Measurements from ENCODE around the gene IPO4.
"Not testable (repeated sequence)": the region's sequence is repeated elsewhere in the genome, so short reads cannot be mapped to it uniquely, and the experiment has no call there.

IPO4 gene

DNA sequence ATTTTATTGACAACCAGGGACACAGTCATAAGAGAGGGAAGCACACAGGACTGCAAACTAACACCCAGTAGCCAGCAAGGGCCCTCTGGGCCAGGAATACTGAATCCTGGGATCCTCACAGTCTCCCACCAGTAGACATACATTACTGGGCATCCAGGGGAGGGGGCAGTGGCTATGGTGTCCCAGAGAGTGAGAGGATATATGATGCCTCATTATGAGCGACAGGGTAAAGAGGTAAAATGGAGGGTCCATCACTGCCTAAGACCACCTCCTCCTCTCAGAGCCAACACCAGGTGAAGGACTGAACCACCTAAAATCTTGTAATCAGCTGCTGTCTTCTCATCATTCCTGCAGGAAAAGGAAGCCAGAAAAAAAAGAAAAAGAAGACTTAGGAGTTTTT lies 28.3 kb upstream of the IPO4 start:
- DNase-seq (ENCODE audit: low read depth, low spot score) = not testable (repeated sequence)

DNA sequence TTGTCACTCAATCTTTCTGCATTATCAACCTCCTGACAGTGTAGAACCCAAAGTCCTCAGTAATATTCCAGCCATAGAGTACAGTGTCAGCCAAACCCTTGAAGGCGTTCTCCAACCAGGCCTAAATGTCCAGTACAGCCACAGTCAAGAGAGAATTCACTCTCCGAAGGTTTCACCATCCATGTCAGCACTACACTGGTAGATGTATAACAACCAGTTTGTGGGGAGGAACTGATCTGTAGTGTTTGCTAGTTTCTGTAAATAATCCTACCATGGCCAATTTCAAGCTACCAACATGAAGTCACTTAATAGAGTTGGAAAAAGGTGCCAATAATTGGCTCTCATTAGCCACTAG lies 27.7 kb upstream of the IPO4 start:
- DNase-seq (ENCODE audit: low read depth, low spot score) = no peak

DNA sequence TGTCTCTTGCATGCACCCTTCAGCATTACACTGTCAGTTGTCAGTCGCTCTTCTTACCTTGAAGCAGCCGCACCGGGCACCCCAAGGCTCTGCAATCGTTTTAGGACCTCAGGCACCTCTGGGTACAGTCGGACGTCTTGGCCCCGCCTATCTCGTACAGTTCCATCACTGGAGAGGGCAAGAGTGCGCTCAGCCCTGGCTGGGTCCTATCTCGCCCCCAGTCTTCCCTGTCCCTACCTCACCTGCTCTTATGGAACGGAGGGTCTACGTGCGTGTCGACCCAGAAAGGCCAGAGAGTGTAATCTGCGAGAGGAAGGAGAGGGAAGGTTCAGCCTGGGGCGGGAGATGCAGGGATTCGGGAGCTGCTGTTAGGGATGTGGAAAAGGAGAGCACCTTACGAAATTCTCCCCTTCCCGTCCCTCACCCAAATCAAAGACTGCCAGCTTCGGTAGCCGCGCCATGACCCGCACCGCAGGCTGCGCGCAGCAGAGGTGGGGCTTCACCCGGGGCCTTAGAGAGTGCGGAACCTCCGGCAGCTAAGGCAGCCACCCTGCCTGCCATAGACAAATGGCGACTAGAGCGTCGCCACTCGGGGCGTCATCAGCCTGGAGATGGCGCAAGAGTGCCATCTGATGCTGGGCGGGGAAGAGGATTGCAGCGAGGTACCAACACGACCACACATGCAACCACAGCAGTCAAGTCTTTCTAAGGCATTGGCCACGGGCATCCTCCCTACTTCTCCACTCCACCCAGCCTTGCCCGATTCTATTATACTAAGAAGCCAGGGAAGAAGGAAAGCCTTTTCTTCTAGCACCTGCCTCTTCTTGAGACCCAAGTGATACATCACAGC lies 27.1 kb upstream of the IPO4 start, which contains the start of gene MDP1:
MDP1 (minus strand) TSS at position 572 of the 850 bp plus-strand sequence; CDS start at position 461, 111 bp downstream.
- peak; percentile 64 for DNase-seq (ENCODE audit: low read depth, low spot score)

DNA sequence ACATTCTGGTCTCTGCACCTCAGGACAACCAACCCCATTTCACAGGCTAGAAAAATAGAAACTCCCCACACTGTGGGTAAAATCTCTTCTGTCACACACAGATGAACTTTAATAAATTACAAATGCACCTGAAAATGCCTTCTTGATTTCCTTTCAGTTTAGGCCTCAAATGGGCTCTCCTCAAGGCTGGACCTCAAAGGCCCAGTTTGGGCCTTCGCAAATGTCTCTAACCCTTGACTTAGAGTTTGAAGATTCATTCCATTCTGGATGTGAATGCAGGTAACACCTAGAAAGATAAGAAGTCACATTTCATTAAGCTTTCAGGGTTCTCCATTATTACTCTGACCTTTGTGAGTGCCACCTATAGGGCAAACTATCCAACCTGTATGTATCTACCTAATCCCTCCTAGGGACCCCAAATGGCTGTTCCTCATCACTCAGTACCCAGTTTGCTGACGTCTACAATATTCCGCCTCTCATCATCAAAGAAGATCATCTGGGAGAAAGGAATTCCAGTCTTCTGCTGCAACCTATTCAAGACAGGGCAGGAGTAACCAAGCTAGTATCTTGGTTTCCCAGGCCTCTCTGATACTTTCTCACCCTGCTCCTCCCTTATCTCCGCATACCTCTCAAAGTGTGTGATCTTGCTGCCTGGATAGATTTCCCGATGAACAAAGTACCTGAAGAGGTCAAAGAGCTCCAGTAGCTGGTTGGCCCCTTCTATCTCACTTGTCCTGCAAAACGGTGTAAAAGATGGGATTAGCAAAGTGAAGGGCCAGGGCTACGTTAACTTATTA lies 25.4 kb upstream of the IPO4 start:
- DNase-seq (ENCODE audit: low read depth, low spot score) = no peak

DNA sequence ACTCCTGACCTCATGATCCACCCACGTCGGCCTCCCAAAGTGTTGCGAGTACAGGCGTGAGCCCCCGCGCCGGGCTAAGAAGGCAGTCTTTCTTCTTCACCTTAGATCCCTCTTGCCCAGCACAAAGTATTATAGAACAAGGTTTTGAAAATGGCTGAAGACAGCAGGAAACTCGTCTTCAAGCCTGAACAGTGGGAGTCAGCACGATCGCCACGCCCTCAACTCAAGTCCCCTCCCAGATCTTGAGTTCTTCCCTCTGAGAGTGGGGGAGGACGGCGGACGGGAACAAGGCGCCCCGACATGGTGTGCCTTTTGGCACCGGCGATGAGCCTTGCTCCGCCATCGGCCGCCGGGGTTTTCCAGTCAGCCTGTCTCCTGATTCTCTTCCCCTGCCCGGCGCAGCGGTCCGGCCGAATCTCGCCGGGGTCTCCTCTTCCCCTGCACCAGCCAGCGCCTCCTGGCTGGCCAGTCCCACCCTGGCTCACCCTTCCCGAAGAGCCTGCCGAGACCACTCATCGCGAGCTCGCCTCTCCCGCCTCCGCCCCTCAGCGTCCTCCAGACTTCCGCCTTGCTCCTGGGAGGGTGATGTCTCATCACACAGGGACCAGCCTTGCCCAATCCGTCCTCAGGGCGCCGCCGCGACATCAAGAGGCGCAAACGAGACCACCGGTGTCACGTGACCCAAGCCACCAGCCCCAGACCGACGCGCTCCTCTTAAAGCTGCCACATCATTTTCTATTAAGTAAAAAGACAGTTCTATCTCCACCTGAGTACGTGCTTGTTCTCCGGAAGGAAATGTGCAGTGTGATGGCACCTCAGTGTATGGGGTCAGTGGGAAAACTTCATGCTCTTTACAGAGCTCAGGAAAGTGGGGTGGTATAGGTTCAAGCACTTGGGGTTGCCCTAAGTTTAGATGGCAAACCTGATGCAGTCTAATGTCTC lies 24.6 kb upstream of the IPO4 start, which contains the start of gene CHMP4A:
CHMP4A (minus strand) TSS at position 565 of the 942 bp plus-strand sequence; CDS start at position 516, 49 bp downstream.
- peak; percentile 96 for DNase-seq (ENCODE audit: low read depth, low spot score)

DNA sequence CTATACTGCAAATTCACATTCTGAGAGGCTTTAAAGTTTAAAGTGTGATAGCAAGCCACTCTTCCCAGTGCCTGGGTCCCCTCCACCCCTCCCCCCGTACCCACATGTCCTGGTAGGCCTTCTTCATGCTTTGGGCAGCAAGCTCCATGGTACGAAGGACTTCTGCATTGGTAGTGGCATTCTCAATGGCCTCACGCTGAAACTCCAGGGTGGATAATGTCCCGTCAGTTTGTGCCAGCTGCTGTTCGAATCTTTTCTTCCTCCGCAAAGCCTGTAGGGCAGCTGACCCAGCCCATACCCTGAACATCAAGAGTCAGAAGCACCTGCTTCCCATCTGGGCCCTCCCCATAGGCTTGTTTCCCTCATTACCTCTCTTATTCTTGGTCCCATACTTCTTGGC lies 22.7 kb upstream of the IPO4 start:
- DNase-seq (ENCODE audit: low read depth, low spot score) = no peak

DNA sequence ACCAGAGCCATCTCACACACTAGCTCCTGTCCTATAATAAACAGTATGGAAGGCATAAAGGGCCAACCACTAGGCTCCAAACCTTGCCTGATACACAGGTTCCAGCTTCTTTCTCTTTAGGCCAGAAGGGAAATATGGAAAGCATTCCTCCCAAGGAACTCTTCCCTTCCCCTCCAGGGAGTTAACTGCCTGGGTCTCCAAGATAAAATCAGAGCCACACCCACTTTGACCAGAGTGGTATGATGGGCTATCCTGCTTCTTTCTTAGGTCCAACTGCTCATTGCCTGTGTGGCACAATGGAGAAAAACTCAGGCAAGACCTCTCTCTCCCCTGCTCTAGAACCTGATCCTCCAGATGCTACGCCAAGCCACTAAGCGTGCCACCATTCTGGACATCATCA lies 19.0 kb upstream of the IPO4 start:
- DNase-seq (ENCODE audit: low read depth, low spot score) = no peak

DNA sequence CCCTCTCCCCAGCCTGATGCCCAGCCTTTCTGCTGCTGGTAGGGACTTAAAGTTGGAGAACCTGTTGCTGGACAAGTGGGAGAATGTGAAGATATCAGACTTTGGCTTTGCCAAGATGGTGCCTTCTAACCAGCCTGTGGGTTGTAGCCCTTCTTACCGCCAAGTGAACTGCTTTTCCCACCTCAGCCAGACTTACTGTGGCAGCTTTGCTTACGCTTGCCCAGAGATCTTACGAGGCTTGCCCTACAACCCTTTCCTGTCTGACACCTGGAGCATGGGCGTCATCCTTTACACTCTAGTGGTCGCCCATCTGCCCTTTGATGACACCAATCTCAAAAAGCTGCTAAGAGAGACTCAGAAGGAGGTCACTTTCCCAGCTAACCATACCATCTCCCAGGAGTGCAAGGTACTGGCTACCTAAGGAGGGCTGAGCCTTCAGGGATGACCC lies 18.5 kb upstream of the IPO4 start:
- no peak for DNase-seq (ENCODE audit: low read depth, low spot score)

DNA sequence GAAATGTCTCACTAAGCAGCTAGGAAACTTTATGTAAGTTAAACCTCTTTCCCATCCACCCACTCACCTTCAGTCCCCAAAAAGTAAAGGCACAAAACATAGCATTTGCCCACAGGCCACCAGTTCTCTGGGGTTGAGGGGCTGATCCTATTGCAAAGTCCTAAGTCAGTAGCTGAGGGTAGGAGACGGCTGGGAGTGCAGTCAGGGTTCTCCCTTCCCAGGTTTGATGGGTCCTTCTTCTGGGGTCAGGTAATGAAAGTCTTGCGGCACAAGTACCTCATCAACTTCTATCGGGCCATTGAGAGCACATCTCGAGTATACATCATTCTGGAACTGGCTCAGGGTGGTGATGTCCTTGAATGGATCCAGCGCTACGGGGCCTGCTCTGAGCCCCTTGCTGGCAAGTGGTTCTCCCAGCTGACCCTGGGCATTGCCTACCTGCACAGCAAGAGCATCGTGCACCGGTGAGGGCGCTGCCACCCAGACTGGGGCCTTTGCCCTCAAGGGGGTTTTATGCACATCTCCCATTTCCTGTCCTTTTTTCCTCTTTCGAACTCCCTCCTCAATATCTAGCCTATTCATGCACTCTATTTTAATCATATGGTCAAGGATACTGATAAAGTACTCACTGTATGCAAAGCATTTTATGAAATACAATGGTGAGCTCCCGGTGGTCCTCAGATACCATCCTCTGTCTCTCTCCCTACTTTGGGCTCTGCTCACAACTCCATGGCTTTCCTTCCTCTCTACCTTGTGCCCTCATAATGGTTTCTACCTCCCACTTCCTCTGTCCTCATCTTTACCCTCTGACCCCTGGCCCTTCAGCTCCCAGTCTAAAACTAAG lies 17.9 kb upstream of the IPO4 start:
- no peak for DNase-seq (ENCODE audit: low read depth, low spot score)

DNA sequence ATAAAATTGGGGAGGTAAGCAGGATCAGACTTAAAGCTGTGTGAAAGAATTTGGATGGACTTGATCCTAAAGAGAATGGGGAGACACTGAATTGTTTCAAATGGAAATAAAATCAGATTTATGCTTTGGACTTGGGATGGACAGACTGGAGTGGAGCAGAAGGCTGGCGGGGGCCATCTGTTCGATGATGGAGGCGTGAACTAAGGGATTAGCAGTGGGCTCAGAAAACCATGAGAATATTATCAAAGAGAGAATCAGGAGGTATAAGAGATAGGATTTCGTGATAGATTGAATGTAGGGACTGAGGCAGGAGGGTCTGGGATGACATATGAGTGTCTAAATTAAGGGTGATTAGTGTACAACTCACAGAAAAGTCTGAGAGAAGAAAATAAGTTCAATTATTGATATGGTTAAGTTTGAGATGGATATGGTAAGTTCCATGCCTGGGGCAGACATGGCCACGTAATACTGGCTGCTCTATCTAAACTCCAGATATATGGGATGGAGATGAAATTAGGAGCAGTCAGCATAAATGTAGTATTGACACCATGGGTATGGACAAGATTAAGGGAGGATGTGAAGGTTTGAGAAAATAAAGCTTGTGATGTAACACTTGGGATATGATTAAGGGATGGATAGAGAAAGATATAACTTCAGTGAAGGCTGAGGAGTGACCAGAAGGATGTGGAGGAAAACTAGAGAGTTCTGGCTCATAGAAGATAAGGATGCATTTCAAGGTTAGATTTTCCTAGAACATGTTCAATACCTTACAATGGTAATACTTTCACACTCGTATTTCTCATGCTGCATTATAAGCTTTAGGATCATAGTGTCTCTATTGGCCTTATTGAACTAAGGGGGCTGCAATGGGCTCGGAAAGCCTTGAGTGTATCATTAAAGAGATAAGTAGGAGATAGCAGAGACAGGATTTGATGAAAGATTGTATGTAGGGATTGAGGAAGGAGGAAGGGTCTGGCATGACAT lies 15.8 kb upstream of the IPO4 start:
- DNase-seq (ENCODE audit: low read depth, low spot score) = no peak

DNA sequence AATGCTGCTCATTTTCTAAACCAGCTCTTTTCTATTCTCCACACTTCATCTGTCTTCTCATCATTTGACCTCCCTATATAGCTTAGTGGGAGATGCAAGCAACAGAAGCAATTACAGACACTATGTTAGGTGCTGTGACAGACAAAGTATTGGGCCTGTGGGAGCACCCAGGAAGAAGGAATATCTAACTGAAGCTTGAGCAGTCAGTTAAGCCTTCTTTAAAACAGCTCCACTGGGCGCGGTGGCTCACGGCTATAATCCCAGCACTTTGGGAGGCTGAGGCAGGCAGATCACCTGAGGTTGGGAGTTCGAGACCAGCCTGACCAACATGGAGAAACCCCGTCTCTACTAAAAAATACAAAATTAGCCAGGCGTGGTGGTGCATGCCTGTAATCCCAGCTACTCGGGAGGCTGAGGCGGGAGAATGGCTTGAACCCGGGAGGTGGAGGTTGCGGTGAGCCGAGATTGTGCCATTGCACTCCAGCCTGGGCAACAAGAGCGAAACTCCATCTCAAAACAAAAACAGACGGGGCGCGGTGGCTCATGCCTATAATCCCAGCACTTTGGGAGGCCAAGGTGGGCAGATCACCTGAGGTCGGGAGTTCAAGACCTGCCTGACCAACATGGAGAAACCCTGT lies 14.8 kb upstream of the IPO4 start:
- DNase-seq (ENCODE audit: low read depth, low spot score) = not testable (repeated sequence)

DNA sequence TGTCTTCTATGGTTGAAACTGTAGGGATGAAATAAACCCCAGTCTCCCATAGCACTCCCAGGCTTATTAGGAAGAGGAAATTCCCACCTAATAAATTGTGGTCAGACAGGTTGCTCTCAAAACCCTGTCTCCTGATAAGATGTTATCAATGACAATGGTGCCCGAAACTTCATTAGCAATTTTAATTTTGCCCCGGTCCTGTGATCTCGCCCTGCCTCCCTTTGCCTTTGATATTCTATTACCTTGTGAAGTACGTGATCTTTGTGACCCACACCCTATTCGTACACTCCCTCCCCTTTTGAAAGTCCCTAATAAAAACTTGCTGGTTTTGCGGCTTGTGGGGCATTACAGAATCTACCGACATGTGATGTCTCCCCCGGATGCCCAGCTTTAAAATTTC lies 13.9 kb upstream of the IPO4 start:
- not testable (repeated sequence) for DNase-seq (ENCODE audit: low read depth, low spot score)

DNA sequence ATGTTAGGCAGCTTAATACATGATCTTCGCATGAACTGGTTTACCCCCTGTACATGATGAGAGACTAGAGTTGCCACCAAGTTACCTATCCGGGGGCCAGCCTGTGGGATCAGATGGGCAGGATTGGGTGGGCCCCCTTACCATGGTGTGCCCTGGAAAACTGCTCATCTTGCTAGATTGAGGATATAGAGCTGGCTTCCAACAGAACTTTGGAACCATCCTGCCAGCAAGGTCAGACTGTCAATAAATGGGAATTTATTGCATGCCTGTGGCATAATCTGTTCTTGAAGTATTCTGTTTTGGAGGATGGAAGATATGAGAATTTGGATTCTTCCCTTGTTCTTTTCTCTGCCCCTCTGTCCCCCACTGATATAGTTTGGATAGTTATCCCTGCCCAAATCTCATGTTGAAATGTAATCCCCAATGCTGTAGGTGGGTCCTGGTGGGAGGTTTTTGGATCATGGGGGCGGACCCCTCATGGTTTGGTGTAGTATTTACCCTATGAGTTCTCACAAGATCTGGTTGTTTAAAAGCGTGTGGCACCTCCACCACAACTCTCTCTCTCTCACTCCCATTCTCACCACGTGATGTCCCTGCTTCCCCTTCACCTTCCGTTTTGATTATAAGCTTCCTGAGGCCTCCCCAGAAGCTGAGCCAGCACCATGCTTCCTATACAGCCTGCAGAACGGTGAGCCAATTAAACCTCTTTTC lies 10.4 kb upstream of the IPO4 start:
- no peak for DNase-seq (ENCODE audit: low read depth, low spot score)

DNA sequence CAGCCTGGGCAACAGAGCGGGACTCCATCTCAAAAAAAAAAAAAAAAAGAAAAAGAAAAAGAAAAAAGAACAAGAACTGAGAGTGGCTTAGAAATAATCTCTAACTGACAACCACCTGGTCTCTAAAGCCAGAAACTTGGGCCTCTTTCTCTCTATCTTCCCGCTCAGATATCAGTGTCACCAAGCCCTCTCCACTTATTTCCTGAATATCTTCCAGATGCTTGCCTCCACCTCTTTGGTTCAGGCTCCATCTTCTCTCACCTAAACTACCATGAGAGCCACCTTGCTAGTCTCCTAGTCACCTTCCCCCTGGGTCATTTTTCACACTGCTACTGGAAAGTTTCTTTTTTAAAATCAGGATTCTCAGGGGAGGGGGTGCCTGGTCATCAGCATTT lies 8.4 kb upstream of the IPO4 start:
- DNase-seq (ENCODE audit: low read depth, low spot score) = no peak

DNA sequence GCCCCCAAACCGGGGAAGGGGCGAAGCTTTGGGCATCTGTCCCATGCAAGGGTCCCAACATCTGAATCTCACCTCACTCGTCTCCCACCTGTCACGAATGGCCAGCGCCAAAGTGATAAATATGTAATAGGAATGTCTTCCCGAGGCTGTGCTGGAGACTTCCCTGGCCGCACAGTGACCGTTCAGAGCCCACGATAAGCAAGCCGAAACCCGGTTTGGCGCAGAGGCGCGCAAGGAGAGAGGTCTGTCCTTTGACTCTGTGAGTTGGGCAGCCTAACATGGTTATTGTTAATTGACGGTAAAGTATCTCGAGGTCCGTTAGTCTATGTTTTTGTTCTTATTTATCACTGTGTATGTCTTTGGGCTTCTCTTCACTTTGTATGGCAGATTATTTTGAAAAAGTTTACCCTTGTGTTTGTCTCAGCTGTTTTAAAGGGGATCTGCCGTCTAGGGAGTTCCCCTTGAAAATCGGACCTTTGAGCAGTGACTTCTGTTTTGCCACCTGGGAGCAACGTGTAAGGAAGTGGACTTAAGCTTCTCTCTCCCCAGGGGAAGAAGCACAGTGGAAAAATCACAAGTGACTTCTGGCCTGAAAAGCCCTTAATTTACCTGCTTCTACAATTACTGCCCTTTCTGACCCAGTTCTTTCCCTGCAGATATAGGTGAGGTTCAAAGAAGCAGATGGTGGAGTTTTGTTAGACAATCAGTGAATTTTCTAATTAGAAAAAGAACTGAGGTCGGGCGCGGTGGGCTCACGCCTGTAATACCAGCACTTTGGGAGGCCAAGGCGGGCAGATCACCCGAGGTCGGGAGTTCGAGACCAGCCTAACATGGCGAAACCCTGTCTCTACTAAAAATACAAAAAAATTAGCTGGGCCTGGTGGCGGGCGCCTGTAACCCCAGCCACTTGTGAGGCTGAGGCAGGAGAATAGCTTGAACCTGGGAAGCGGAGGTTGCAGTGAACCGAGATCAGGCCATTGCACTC lies 7.7 kb upstream of the IPO4 start:
- DNase-seq (ENCODE audit: low read depth, low spot score) = no peak

DNA sequence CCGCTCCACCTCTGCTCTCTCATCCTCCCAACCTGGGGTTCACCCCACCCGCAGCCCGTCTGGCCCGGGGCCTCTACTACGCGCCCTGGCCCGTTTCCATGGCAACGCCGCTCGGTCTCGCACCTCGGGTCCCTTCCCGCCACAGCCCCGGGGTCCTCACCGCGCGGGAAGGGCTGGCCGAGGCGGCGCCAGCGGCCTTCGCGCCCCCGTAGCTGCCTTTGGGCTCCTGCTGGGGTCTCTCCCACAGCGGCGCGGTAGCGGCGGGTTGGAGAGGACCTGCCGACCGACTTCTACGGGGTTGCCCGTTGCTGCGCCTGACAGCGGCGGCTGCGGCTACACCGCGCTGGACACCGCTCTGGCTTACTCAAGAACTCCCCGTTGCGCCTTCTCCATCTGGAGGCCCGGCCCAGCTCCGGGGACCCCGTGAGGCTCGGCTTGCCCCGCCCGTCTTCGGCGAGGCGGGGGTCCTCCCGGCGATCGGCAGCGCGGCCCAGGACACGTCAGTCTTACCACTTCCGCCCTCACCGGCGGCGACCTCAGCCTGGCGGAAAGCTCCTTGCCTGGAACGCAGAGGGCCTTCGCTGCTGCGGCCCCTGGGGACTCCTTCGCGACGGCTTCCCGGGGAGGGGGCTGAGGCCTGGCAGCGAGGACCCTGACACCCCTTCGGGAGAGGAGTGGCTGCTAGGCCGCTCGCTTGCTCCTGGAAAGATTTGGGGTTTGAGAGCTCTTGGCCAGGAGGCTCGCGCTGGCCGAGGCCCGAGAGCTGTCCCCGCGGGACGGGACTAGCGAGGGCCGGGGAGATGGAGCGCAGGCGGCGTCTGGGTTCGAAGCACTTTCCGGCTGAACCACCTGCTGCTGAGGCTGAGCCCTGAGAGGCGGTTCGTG lies 6.8 kb upstream of the IPO4 start, which contains the start of gene TM9SF1:
TM9SF1 (minus strand) TSS at position 256 of the 885 bp plus-strand sequence. CDS start 422 bp downstream, outside the sequence.
- DNase-seq (ENCODE audit: low read depth, low spot score) = peak; percentile 71

Data from activated naive CD8-positive, alpha-beta T cell treated with anti-CD3 and anti-CD28 coated beads, Interleukin-2, amount 50 U/mL, for 16 hours (primary cell).